NCI-H2196 treated with DMSO at 0.1 percent for 48 hours (cell line): ENCODE results near the gene FAM180A.
A peak's percentile ranks its signal among the peaks of the same experiment; 100 is the strongest.

Experiments used
- DNase-seq: peaks from one replicate; lab custom pipeline; 2025; ENCODE audit not compliant: unreplicated experiment; lab: John Stamatoyannopoulos, UW

The FAM180A gene

DNA sequence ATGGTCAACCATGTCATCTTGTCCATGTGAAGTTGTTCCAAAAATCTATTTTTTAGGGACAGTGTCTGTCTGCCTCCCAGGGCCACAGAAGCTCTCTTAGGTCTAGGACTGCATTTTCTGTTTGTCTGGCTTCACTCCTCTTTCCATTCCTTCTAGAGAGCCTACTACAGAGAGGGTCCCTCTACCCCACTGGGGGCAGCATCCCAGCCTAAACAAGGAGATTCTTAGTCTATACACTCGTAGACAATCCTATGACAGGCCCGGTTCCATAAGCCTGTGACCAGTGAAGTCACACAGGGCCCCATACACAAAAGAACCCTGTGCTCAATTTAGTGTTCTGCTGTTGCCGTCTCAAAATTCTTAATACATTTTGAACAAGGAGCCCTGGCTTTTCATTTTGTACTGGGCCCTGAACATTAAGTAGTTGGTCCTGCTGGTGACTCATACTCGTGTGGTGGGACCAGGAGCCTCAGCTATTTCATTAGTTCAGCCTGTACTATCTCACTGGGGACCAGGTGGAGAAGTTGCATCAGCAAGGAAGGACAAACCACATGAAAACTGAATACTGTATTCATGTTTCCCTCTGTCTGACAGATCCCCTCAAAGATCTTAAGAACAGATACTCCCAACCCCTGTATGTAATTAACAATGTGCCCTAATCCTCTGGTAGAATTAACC lies 23.5 kb upstream of the FAM180A start:
- DNase-seq: no peak

DNA sequence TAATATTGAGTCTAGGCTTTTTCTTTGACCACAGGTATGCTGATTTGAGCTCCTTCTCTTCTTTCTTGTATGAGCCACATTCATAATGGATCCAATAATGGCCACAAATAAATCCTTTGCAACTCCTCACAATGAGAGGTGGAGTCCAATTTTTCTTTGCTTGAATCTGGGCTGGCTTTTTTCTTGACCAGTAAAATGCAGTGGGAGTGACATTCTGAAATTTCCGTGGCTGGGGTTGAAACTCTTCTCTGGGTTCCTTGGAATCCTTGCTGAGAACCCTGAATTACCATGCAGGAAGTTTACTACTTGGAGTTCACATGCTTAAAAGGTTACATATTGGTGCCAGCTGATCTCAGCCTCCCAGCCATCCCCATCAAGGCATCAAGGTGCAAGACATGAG lies 22.4 kb upstream of the FAM180A start:
- no peak for DNase-seq

DNA sequence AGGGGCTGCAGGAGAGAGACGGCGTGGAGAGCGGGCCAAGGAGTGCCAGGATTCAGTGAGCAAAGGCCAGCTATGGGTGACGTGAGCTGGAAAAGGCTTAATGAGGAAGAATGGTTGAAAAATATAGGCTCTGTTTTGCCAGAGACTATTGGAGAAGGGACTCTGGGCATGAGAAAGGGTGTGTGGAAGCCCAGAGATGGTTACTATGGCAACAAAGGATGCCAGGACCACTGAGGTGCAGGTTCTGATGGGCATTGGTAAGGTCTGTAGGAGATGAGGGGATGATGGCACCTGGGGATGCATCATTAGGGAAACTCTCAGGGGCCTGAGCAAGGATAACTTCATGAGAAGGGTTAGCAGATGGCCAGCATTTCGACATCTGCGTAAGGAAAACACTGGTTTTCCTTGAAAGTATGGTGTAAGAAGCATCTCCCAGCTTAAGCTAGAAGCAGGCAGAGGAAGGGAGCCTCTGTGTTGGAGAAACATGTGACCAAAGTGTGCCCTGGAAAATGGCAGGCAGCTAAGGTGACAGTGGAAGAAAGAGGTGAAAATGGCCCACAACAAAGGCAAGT lies 21.6 kb upstream of the FAM180A start:
- no peak for DNase-seq

DNA sequence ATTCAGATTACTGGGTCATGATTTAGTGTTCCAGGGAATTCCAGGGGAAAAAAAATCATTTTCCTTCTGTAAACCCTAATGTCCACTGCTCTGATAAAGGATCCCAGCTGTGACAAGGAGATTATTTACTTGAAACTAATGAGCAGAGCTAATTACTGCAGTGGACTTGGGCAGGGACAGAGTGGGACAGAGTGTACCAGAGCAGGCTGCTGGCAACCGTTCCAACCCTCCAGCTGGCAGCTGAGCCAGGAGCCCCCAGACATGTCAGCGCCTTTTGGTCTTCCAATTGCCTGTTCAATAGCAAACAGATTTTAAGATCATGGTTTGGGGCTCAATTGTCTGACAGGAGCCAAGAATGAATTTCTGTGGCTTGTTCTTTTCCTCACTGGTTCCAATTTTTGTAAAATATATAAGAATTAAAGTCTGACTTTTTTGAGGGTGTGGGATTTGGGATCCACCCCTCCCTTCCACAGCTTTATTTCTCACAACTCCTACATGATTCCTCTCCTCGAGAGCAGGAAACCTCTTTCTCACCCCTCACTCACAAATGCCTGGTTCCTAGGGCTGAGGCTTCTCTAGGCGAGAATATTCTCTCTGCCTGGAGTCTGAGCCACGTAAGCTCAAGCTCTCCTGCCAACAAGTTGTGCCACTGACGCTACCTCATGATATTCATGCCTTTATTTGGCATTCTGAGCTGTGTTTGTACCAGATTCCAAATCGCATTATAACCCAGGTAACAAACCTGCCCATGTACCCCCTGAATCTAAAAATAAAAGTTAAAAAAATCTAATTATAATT lies 20.6 kb upstream of the FAM180A start:
- DNase-seq: no peak

DNA sequence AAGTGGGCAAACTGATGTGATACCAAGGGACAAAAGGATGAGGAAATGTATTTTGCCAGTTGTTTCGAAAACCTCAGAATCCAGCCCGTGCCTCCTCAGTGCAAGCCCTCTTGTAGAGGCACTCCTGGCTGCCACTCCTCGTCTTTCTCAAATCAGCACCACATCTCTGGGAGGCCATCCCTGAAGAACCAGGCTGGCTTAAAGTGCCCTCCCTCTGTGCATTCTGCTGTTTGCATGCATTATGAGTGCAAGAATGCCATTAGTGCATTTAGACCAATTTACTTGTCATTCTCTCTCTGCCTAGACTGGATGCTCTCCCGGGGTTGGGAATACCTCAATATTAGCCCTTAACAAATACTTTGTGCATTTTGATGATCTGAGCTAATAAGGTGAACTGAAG lies 19.9 kb upstream of the FAM180A start:
- no peak for DNase-seq

DNA sequence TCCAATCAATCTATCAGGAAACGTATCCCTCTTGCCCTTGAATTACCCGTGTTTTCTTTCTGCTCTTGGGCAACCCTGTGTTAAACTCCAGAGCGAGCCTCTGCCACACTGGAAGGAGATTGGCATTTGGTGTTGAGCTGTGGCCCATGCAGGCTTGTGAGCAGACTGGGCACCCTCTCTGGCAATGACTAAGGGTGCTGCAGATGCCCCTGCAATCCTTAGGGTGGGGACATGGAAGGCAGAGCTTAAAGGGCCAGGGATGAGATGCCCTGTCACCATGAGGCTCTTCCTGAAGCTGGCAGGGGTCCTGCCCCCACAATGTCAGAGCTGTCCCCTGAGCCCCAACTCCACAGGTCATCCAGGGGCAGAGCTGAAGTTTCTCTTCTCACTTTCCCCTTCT lies 19.5 kb upstream of the FAM180A start:
- no peak for DNase-seq

DNA sequence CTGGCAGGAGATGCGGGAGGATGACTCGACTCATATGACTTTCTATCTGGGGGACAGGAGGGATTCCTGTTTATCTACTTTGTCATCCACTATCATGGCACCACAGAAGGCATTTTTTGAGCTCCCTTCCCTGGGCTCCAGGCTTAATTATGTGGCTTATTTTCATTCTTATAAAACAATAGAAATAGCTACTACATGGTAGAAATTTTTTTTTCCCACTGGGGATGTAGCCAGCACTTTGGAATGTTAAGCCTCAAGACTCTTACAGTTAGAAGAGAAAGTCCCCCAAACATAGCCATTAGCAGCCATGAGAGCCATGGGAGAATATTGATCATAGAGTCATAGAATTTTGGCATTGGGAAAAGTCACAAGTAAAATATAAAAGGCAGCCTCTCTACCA lies 14.6 kb upstream of the FAM180A start:
- no peak for DNase-seq

DNA sequence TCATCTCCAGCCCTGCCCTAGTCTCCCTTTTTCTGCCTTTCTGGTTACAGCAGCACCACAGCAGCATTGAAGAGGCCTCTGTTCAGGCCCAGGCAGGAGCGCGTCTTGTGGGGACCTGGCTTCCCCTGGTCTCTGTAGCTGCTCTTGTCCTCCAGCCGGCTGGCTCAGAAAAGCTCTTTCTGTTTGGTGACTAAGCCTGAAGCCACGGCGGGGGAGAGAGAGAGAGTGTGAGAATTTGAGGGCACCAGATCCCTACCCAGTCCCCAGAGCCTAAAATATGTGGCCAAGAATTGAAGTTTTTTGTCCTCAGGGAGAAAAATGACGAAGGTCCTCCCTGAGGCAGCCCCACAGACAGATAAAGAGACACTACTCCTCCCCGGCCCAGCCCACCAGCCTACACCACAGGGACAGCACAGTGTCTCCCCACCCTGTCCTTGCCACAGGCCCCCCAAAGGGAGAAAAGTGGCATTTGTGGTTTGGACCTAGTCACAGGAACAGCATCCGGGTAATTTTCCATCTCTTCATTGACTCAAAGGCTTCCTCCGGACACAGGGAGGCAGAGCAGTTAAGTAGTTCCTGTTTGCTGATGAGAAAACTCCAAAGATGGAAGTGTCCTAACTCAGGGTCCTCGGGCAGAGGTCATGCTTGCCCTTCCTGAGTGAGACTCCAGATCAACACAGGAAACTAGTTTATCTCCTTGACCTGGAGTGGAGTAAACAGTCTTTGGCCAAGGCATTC lies 13.3 kb upstream of the FAM180A start:
- no peak for DNase-seq

DNA sequence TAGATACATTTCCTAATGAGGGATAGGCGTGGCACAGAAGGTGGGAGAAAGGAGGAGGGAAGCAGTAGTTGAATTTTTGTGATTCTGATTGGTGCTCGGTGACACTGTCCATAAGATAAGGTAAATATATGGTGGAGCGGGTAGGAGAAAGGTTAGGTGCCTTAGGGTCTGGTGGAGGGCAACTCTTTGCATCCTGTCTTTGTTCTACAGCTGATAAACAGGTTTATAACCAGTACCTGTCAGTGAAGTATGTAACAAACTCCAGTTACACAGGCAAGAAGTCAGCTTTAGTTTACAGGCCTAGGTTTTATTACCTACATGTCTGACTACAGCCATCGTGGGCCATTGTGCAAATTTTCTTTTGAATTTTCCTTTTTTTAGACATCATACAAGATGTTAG lies 10.9 kb upstream of the FAM180A start:
- DNase-seq: no peak

DNA sequence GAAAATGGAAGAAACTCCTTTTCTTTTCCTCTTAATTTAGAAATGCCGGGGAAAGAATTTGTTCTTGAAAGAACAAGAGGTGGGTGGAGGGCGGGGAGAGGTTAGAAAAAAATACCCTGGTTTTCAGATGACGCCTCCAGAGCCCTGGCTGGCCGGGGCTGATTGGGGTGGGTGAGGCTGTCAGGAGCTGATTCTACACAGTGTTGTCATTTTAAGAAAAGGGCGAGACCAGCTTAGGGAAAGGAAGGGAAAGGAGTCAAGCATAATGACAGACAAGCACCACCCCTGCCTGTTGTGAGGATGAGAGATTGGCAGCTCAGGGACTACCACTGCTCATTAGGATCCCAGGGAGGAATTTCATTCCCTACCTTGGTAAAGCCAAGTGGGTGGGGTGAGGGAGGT lies 9.9 kb upstream of the FAM180A start:
- DNase-seq: no peak

DNA sequence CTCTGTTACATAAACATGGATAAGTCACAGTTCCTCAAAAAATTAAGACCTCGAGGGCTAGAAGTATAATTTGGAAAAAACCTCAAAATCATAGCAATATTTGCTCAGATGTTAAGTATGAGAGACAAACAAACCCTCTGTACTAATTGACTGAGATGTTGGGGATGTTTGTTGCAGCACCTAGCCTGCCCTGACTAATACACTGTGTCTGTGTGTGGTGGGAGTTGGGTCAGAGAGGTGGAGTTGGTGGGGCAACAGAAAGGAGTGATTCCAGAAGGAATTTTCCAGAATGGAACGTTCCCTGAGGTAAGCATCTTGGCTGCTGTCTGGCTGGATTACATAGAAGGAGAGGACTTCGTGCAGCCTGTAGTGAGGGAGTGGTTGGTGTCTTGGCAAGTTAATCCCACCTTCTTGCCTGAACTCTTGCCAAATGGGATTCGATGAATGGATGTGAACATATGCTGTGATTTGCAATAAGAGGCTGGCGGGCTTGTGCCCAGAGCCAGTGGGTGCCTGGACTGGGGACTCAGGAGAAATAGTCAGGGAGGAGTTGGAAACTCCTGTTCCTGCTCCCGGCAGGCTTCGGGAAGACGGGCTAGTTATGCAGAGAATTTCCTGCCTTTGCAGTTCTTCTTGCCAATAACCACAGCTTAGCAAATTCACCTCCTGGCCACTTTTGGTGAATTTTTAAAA lies 9.3 kb upstream of the FAM180A start:
- no peak for DNase-seq

DNA sequence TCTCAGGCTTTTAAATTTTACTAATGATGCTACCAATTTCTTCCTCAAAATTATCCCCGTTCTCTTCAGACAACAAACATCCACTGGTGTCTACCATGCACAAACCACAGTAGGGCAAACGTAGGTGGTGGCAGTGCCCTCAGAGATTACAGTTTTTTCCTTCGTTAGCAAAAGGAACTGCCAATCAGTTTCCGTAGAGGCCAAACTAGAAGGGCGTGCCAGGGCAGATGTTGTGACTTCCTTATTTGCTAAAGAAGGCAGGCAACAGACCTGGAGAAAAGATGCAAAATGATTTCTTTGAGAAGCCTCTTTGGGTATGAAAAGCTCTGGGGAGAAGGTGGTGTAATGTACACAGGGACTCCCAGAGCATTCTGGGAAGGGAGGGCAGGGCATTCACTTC lies 7.6 kb upstream of the FAM180A start:
- DNase-seq: no peak

DNA sequence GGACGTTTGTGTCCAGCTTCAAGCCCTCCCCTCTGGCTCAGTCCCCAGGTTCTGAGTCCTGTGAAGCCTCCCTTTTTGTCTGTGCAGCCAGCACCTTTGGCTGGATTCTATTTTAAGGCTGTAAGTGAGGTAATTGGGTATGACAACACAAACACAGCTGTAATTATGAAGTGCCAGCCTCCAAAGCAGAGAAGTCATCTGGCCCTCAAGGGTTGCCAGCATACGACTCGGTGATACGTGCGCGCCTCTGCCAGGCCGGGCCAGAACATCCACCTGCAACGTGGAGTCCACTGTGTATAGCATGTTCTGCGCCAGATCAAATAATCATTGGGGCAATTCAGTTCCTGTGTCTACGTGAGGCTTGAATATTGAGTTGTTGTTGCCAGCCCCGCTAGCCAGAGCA lies 6.7 kb upstream of the FAM180A start:
- DNase-seq: peak; percentile 76

DNA sequence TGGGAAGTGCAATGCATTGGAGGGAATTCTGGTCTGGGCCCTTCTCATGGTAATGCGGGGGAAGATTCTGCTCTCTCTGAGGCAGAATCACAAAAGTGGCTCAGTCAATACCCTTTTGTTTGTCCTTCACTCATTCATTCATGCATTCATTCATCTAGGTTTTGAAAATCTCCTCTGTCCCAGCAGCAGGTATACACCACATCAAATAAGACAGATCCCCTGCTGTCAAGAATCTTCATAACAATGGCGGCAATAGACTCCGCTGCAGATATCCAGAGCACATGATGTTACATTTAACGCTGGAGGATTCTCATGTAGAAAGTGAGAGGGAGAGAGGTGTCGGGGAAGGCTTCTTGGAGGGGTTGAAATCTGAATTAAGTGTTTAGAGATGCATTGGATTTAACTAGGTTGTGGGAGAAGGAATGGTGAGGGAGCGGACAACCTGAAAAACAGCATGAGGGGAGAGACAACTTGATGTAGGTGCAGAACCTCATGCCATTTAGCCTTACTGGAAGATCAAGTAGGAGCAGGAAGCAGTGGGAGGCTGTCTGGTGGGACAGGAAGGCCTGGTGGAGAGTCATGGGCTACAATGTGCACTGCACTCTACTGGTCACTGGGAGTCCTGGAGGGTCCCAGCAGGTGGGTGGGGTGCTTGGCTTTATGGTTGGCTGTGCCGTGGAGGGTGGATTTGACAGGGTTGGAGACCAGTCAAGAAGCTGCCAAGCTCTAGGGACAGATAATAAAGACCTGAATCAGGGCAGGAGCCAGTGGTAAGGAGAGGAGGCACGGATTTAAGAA lies 5.2 kb upstream of the FAM180A start:
- no peak for DNase-seq

DNA sequence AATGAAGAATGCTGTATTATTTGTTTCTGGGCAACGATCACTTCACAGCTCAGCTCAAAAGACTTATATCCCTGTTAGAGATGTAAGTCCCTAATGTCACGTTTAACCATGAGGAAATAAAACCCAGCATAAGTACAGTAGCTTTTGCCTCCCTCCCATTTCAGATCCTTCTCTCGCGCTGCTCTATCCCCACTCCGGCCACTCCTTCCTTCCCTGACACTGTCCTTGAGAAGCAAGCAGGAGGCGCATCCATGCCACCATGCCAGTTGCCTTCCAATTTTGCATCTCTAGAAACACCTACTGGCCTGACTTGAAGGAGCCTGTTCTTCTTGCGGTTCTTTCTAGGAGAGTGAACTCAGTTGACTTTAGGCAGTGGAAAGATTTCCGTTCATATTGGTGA lies 1.2 kb downstream of the FAM180A start:
- DNase-seq: no peak

DNA sequence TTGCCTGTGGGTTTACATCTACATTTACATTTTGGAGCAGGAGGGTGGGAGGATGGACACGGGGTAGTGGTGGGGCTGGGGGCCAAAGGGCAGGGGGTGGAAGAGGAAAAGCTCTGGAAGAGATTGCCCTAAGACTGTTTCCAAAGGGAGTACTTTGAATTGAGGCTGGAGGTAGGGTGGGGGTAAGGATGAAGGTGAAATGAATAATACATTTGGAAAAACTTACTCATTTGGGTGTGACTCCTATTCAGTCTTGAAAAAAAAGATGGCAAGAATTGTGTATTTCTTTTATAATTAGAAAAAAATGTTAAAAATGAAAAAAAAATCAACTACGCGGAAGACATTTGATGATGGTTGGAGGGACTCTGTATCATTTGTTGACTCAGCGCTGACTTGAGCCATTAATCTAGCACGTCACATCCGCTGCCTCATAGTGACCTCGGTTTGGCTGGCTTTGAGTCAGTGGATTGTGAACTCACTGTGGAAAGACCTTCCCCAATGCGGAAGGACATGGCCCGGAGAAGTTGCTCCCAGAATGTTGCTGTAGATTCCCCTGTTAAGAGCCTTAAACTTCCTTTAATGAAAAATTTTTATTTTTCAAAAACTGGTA lies 2.8 kb downstream of the FAM180A start:
- no peak for DNase-seq

DNA sequence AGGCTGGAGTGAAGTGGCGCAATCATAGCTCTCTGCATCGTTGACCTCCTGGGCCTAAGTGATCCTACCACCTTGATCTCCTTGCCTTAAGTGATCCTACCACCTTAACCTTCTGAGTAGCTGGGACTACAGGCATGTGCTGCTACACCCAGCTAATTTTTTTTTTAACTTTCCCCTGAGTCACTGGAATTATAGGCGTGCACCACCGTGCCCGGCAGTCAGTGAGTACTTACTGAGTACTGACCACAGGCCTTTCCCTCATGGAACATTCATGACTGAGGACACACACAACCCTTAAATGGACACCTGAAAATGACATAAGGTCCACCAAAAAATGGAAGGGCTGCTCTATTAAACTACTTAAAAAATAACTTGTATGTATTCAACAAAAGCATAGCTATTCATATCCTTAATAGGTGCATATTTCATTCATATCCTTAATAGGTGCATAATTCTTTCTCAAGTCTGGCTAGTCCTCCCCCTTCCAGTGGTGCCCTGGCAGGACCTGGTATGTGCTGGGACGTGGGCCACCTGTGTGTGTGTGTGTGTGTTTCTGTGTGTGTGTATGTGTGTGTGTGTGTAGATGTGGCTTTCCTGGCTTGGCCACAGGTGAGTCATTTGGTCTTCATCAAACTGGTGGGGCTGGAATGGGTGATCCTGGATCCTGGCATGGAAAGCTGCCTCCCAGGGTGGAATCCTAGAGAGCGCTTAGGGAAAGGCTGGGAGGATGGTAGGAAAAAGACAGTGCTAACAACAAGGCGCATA lies 3.5 kb downstream of the FAM180A start:
- no peak for DNase-seq

DNA sequence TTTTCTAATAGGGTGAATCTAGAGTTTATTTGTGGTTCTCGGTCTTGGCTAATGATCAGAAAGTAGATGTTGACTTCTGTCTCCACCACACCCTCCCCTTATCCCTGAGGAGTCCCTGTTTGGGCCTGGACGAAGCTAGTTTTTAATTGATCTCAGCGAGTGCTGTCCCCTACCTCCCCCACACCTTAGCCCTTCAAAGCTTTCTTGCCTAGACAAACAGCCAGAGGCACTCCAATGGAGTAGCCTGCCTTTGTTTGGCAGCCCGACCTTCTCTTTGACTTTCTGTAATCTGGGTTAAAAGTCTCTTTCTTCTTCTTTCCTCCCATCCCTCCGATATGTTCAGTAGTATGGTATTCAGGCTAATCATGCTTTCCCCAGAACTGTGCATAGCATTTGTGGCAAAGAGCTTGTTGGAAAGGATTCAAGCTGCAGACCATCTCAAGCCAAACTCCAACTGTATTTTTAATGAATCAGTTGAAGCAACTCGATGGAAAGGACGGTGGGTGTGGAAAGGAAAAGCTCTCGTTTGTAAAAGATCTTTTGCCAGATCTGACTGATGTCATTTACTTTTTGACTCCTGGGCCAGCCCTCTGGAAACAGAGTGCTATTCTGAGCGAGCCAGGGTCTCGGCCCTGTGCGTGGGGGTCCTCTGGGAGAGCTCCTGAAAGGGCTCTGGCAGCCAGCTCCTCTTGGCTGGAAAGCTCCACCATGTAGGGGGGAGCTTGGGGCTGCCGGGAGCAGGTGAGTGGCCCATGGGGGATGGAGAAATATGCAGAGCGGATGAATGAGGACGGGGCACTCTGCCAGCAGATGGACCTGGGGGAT lies 4.5 kb downstream of the FAM180A start:
- no peak for DNase-seq
